GM13976 (cell line): ENCODE results near the gene NECTIN1.

ENCODE experiments used
- DNase-seq: peaks from one replicate; pipeline ENCODE4 v3.0.0; 2012; ENCODE audit warnings: low spot score
- in situ Hi-C: fragments of 300-500 bp; cut with MboI; formaldehyde crosslinking; loops from one replicate; pipeline ENCODE4 v1.12.0; 2022; ENCODE audit warnings: low sequenced_read_pairs, mixed read lengths, inconsistent platforms; ENCODE audit not compliant: unreplicated experiment
- TF ChIP-seq, protein P1 (sequence below): IDR thresholded peaks from 2 replicates; pipeline ENCODE4 v1.5.1; 2012; ENCODE audit warnings: borderline replicate concordance, mild to moderate bottlenecking; ENCODE audit not compliant: insufficient read depth; ENCODE audit errors: extremely low read depth, missing control alignments, control extremely low read depth

The NECTIN1 gene

GRCh38 chr11:119700536-119701346 lies 28.3 kb downstream of the NECTIN1 start:
- in situ Hi-C loops = no loop called here
- TF ChIP-seq, protein P1, sequence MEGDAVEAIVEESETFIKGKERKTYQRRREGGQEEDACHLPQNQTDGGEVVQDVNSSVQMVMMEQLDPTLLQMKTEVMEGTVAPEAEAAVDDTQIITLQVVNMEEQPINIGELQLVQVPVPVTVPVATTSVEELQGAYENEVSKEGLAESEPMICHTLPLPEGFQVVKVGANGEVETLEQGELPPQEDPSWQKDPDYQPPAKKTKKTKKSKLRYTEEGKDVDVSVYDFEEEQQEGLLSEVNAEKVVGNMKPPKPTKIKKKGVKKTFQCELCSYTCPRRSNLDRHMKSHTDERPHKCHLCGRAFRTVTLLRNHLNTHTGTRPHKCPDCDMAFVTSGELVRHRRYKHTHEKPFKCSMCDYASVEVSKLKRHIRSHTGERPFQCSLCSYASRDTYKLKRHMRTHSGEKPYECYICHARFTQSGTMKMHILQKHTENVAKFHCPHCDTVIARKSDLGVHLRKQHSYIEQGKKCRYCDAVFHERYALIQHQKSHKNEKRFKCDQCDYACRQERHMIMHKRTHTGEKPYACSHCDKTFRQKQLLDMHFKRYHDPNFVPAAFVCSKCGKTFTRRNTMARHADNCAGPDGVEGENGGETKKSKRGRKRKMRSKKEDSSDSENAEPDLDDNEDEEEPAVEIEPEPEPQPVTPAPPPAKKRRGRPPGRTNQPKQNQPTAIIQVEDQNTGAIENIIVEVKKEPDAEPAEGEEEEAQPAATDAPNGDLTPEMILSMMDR = no peak
- DNase-seq = no peak

- in situ Hi-C loops = no loop called here
- TF ChIP-seq, protein P1 = no peak
- DNase-seq = no peak
These were observed 29.0 kb downstream of the NECTIN1 start for GRCh38 chr11:119700030-119700429.

- in situ Hi-C loops = no loop called here
- TF ChIP-seq, protein P1 = no peak
- no peak for DNase-seq
These were observed 29.8 kb downstream of the NECTIN1 start for GRCh38 chr11:119699227-119699626.

DNA sequence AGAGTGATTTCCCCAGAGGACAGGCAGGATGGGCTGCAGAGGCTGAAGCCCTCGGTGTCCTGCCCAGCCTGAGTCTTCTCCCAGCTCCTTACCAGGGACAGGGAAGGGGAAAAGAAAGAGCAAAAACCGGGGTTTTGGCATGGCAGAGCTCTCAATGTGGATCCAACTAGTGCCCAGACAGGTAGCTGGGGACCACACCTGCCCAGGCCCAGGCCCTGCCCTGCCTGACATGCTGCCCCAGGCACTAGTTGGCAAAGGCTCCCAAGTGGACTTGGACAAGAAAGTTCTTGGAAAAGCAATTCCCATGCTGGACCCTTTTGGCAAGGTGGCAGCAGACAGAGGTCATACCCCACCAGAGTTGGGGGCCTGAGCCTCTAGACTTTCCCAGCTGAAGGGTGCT lies 31.1 kb downstream of the NECTIN1 start:
- no peak for DNase-seq
- in situ Hi-C loops = no loop called here
- TF ChIP-seq, protein P1 = no peak

GRCh38 chr11:119697445-119697844 lies 31.6 kb downstream of the NECTIN1 start:
- in situ Hi-C loops = no loop called here
- no peak for DNase-seq
- TF ChIP-seq, protein P1 = no peak

GRCh38 chr11:119696378-119697222 lies 32.4 kb downstream of the NECTIN1 start:
- no peak for DNase-seq
- in situ Hi-C loops = no loop called here
- TF ChIP-seq, protein P1 = no peak
